Measurements from ENCODE around the gene MIOS.

MIOS gene

GRCh38 chr7:7564323-7564780 is 2.3 kb upstream of the MIOS start:
- TF ChIP-seq CTCF (conservative IDR thresholded peaks at IDR 0.05) = no peak
- peak overlapping the region; percentile 99 for H3K27ac ChIP-seq

- no peak for TF ChIP-seq CTCF (conservative IDR thresholded peaks at IDR 0.05)
- H3K27ac ChIP-seq = peak overlapping the region; percentile 99
These were observed 1.5 kb upstream of the MIOS start for GRCh38 chr7:7565018-7565680.

GRCh38 chr7:7565746-7566650 is 686 bp upstream of the MIOS start:
- peak overlapping the region; percentile 99 for H3K27ac ChIP-seq
- TF ChIP-seq CTCF (conservative IDR thresholded peaks at IDR 0.05) = no peak

- H3K27ac ChIP-seq = peak overlapping the region; percentile 99
- no peak for TF ChIP-seq CTCF (conservative IDR thresholded peaks at IDR 0.05)
These were observed 1.3 kb downstream of the MIOS start for GRCh38 chr7:7567898-7568531.

- H3K27ac ChIP-seq = peak overlapping the region; percentile 99
- TF ChIP-seq CTCF (conservative IDR thresholded peaks at IDR 0.05) = no peak
These were observed 1.9 kb downstream of the MIOS start for GRCh38 chr7:7568553-7568952.

- H3K27ac ChIP-seq = peak overlapping the region; percentile 99
- TF ChIP-seq CTCF (conservative IDR thresholded peaks at IDR 0.05) = no peak
These were observed 2.4 kb downstream of the MIOS start for GRCh38 chr7:7569081-7569527.

- TF ChIP-seq CTCF (conservative IDR thresholded peaks at IDR 0.05) = no peak
- H3K27ac ChIP-seq = peak overlapping the region; percentile 99
These were observed 2.9 kb downstream of the MIOS start for GRCh38 chr7:7569615-7570014.

Data from VCaP (cell line).